ENCODE data around the gene SLC8A1.
"Not testable (repeated sequence)": the region's sequence is repeated elsewhere in the genome, so short reads cannot be mapped to it uniquely, and the experiment has no call there.

SLC8A1 gene

GRCh38 chr2:40087434-40087833 lies 364.5 kb downstream of the SLC8A1 start:
- Histone ChIP-seq H2AFZ (ENCODE audit: low read depth, low read length) (no peak overlapping the region), H3K4me3 (ENCODE audit: low read length) (no peak overlapping the region), H3K36me3 (ENCODE audit: insufficient read depth, low read length) (no peaks in the 10 kb centered on the region), H3K27me3 (ENCODE audit: insufficient read depth, low read length) (no peaks in the 10 kb centered on the region), H3K9me3 (ENCODE audit: low read length) (no peaks in the 10 kb centered on the region), H3K4me1 (ENCODE audit: insufficient read depth, low read length) (no peaks in the 10 kb centered on the region)

GRCh38 chr2:40085786-40086185 lies 366.1 kb downstream of the SLC8A1 start:
- H3K4me1 ChIP-seq (ENCODE audit: insufficient read depth, low read length) = no peaks in the 10 kb centered on the region
- H2AFZ ChIP-seq (ENCODE audit: low read depth, low read length) = no peak overlapping the region
- no peaks in the 10 kb centered on the region for H3K27me3 ChIP-seq (ENCODE audit: insufficient read depth, low read length)
- no peak overlapping the region for H3K4me3 ChIP-seq (ENCODE audit: low read length)
- no peaks in the 10 kb centered on the region for H3K9me3 ChIP-seq (ENCODE audit: low read length)
- no peaks in the 10 kb centered on the region for H3K36me3 ChIP-seq (ENCODE audit: insufficient read depth, low read length)

GRCh38 chr2:40073336-40073735 lies 378.6 kb downstream of the SLC8A1 start:
- H3K36me3 ChIP-seq (ENCODE audit: insufficient read depth, low read length); H3K9me3 ChIP-seq (ENCODE audit: low read length); H3K27me3 ChIP-seq (ENCODE audit: insufficient read depth, low read length); H2AFZ ChIP-seq (ENCODE audit: low read depth, low read length); H3K4me1 ChIP-seq (ENCODE audit: insufficient read depth, low read length); H3K4me3 ChIP-seq (ENCODE audit: low read length): not testable (repeated sequence)

- no peaks in the 10 kb centered on the region for H3K36me3 ChIP-seq (ENCODE audit: insufficient read depth, low read length)
- H3K27me3 ChIP-seq (ENCODE audit: insufficient read depth, low read length) = no peaks in the 10 kb centered on the region
- no peaks in the 10 kb centered on the region for H3K9me3 ChIP-seq (ENCODE audit: low read length)
- H3K4me1 ChIP-seq (ENCODE audit: insufficient read depth, low read length) = peaks cover 4% of the 10 kb centered on the region
- no peak overlapping the region for H2AFZ ChIP-seq (ENCODE audit: low read depth, low read length)
- no peak overlapping the region for H3K4me3 ChIP-seq (ENCODE audit: low read length)
Measured at GRCh38 chr2:40072442-40073232, 379.3 kb downstream of the SLC8A1 start.

- Histone ChIP-seq H2AFZ (ENCODE audit: low read depth, low read length) (no peak overlapping the region), H3K27me3 (ENCODE audit: insufficient read depth, low read length) (no peaks in the 10 kb centered on the region), H3K4me1 (ENCODE audit: insufficient read depth, low read length) (peaks cover 8% of the 10 kb centered on the region), H3K4me3 (ENCODE audit: low read length) (no peak overlapping the region), H3K9me3 (ENCODE audit: low read length) (no peaks in the 10 kb centered on the region), H3K36me3 (ENCODE audit: insufficient read depth, low read length) (no peaks in the 10 kb centered on the region)
Measured at GRCh38 chr2:40062381-40062780, 389.5 kb downstream of the SLC8A1 start.

GRCh38 chr2:40049781-40050180 lies 402.1 kb downstream of the SLC8A1 start:
- H3K27me3 ChIP-seq (ENCODE audit: insufficient read depth, low read length) = no peaks in the 10 kb centered on the region
- no peaks in the 10 kb centered on the region for H3K9me3 ChIP-seq (ENCODE audit: low read length)
- no peaks in the 10 kb centered on the region for H3K4me1 ChIP-seq (ENCODE audit: insufficient read depth, low read length)
- no peaks in the 10 kb centered on the region for H3K36me3 ChIP-seq (ENCODE audit: insufficient read depth, low read length)
- H2AFZ ChIP-seq (ENCODE audit: low read depth, low read length) = no peak overlapping the region
- H3K4me3 ChIP-seq (ENCODE audit: low read length) = no peak overlapping the region

GRCh38 chr2:40048506-40048905 lies 403.4 kb downstream of the SLC8A1 start:
- no peaks in the 10 kb centered on the region for H3K4me1 ChIP-seq (ENCODE audit: insufficient read depth, low read length)
- H3K36me3 ChIP-seq (ENCODE audit: insufficient read depth, low read length) = no peaks in the 10 kb centered on the region
- H3K27me3 ChIP-seq (ENCODE audit: insufficient read depth, low read length) = no peaks in the 10 kb centered on the region

GRCh38 chr2:40047406-40047805 lies 404.5 kb downstream of the SLC8A1 start:
- Histone ChIP-seq H2AFZ (ENCODE audit: low read depth, low read length) (no peak overlapping the region), H3K27me3 (ENCODE audit: insufficient read depth, low read length) (no peaks in the 10 kb centered on the region), H3K4me1 (ENCODE audit: insufficient read depth, low read length) (no peaks in the 10 kb centered on the region), H3K4me3 (ENCODE audit: low read length) (no peak overlapping the region), H3K36me3 (ENCODE audit: insufficient read depth, low read length) (no peaks in the 10 kb centered on the region), H3K9me3 (ENCODE audit: low read length) (no peaks in the 10 kb centered on the region)

More at GRCh38 chr2:40048506-40048905, 403.4 kb downstream of the SLC8A1 start:
- H2AFZ ChIP-seq (ENCODE audit: low read depth, low read length) = no peak overlapping the region
- no peaks in the 10 kb centered on the region for H3K9me3 ChIP-seq (ENCODE audit: low read length)
- H3K4me3 ChIP-seq (ENCODE audit: low read length) = no peak overlapping the region
